Prostate gland (tissue), 2 donors: ENCODE data around the gene PPP1R15B.

Experiments
- CTCF ChIP-seq, 4 experiments: fragments of 200-600 bp in 2 of 4; fragments of 450-650 bp in 2 of 4; sonication (generic) in 2 of 4; IDR thresholded peaks; 1 replicate in 3 of 4; 2 replicates in 1 of 4; pipeline ENCODE4 v1.5.1; 2016 to 2019; ENCODE audit warnings: antibody characterized with exemption in 4 of 4, mild to moderate bottlenecking in 2 of 4, moderate library complexity in 2 of 4
- POLR2A ChIP-seq: fragments of 450-650 bp; IDR thresholded peaks from one replicate; pipeline ENCODE4 v1.6.1; 2016; ENCODE audit warnings: antibody characterized with exemption, mild to moderate bottlenecking
- POLR2AphosphoS5 ChIP-seq: sonication (generic); formaldehyde crosslinking; IDR thresholded peaks from one replicate; pipeline ENCODE4 v1.6.1; 2017; ENCODE audit warnings: antibody characterized with exemption

GRCh38 chr1:204447736-204448135 is 36.1 kb upstream of the PPP1R15B start:
- TF ChIP-seq CTCF (IDR thresholded peaks at IDR 0.05), result no peak
- TF ChIP-seq POLR2A, result no peak
- TF ChIP-seq POLR2AphosphoS5, result no peak
